ENCODE measurements around the gene CHST9.
"Not testable (repeated sequence)": the region's sequence is repeated elsewhere in the genome, so short reads cannot be mapped to it uniquely, and the experiment has no call there.

Gene CHST9

DNA sequence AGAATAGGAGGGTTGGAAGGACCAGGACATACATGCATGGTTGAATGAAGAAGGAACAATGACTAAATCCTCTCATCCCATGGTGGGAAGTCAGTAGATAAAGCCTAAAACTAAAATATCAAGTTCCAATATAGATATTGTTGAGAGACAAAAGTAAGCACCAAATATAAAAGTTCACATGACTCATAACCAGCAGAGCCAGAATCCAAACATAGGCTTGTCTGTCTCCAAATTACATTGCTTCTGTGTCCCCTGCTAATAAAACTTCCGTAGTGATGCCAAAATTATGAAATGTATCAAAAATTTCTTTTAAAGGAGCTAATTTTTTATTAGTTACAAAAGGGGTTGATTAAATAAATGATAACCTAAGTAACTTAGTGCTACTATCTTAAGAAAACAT, 19.7 kb downstream of the CHST9 start:
- DNase-seq = no peak

DNA sequence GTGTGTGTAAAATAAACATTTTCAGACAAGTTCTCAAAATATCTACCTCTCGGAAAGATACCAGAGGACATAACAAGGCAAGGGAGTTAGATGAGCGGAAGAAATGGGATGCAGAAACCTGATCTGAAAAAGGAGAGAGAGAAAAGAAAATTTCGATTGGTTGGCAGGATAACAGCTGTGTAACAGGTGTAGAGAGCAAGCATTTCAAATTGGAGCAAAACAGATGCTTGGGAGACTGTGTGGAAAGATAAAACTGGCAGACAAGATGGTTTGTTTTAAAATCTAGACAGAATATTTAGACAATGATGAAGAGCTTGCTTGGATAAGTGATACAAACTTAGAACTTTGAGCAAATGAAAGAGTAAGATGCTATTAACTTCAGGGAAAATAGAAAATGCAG, 20.2 kb downstream of the CHST9 start:
- DNase-seq = no peak

- DNase-seq = not testable (repeated sequence)
Observed at GRCh38 chr18:27163197-27163716, 21.9 kb downstream of the CHST9 start.

DNA sequence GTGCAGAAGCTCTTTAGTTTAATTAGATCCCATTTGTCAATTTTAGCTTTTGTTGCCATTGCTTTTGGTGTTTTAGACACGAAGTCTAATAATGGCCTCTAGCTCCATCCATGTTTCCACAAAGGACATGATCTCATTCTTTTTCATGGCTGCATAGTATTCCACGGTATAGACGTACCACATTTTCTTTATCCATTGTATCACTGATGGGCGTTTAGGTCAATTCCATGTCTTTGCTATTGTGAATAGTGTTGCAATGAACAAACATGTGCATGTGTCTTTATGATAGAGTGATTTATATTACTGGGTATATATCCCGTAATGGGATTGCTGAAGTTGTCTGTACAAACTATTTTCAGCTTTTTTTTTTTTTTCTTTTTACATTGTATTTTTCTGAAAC, 35.9 kb downstream of the CHST9 start:
- DNase-seq = not testable (repeated sequence)

- no peak for DNase-seq
Observed at GRCh38 chr18:27144672-27145071, 40.4 kb downstream of the CHST9 start.

GRCh38 chr18:27143580-27144287, 41.4 kb downstream of the CHST9 start:
- no peak for DNase-seq

GRCh38 chr18:27142891-27143290, 42.2 kb downstream of the CHST9 start:
- no peak for DNase-seq

DNA sequence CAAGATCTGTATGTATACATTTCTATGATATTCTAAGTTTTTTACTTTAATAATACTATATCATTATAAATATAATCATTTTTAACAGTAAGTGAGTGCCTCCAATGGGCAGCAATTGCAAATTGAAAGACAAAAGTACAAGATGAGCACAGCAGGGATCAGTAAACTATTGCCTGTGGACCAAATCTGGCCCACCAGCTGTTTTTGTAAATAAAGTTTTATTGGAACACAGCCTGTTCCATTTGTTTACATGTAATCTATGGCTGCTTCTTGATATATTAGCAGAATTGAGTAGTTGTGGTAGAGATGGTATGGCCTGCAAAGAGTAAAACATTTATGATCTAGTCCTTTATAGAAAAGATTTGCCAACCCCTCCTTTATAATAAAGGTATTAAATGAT, 43.2 kb downstream of the CHST9 start:
- no peak for DNase-seq

DNA sequence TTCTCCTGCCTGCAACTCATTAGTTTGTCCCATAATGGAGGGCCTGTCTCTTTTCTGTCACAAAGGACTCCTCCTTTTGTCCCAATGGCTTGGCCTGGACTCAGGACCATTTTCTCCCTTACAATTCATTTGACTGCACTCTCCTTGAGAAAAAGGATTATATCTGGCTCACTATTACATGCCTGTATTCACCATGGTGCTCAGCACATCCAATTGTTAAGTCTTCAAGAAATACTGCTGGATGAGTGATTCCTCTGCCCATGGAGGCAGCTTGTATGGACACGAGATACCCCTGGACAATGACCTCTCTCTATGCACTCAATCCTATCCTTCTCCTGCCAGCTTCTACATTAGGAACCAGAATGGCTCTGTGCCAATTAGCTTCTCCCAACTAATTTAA, 47.0 kb downstream of the CHST9 start:
- DNase-seq = no peak

GRCh38 chr18:27136208-27136535, 48.9 kb downstream of the CHST9 start:
- no peak for DNase-seq

DNA sequence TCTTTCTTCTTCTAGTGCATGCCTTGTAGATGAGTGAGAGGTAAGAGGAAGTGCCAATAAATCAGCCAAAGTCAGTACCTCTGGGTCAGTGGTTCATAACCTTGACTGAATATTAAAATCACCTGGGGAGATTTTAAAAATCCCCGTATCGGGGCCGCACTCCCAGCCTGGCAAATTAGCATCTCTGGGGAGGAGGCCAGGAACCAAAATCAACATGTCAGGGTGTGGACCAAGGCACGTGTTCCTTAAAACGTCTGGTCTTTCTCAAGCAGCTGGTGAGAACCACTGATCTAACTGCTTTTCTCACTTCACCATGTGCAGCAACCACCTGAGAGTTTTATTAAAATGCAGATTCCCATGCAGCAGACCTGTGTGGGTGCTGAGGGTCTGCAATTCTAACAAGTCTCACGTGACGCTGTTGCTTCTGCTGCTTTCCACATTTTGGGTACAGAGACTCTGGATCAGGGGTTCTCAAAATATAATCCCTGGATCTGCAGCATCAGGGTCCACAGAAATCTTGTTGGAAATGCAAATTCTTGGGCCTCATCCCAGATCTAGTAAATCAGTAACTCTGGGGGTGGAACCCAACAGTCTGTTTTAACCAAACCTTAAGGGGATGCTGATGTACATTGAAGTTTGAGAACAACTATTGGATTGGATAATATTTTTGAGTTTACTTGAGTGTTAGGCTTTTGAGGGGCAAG, 49.5 kb downstream of the CHST9 start:
- DNase-seq = no peak

GRCh38 chr18:27130065-27130630, 55.0 kb downstream of the CHST9 start:
- no peak for DNase-seq

DNA sequence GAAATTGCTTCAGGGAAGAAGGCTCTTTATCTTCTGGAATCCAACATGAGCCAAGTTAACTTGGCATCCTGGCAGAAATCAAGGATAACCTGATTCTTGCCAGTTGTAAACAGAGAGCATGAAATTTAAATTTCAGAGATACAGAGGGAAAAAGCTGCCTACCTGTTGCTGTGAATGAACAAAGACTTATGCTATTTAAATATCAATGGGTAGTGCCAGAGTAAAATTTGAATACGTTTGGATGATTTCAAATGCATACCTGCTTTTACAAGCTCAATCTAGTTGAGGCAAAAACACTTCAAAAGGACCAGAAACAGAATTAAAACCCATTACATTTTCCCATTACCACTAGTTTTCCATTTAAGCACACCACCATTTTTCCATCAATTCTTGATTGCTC, 60.9 kb downstream of the CHST9 start:
- no peak for DNase-seq

DNA sequence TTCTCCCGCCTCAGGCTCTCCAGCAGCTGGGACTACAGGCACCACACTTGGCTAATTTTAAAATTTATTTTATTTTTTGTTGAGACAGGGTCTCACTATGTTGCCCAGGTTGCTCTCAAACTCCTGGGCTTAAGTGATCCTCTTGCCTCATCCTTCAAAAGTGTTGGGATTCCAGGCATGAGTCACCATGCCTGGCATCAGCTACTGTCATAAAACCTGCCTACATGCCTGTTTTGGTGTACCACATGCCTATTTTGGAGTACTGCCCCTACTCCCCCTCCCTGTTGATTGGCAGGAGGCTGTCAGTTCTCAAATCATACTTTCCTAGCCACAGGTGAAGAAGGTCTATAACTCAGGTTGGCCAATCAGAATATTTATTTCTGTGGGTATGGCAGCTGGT, 64.0 kb downstream of the CHST9 start:
- DNase-seq = no peak

DNA sequence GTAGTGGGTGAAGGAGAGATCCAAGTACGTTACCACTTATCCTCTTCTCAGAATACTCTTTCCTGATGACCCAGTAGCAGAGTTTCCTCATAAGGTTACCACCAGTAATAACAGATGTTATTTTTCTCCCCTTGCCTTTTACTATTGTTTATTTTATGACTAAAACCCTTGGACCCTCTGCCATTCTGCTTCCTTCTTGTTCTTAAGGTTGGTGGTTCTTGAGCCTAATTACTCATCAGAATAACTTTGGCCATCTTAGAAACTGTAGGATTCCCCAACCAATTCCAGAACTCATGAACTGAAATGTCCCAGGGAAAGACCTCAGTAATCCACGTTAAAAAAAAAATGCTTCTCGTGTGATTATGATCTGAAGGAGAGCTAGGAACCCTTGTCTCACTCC, 64.9 kb downstream of the CHST9 start:
- DNase-seq = no peak

- no peak for DNase-seq
Observed at GRCh38 chr18:27118973-27119372, 66.1 kb downstream of the CHST9 start.

DNA sequence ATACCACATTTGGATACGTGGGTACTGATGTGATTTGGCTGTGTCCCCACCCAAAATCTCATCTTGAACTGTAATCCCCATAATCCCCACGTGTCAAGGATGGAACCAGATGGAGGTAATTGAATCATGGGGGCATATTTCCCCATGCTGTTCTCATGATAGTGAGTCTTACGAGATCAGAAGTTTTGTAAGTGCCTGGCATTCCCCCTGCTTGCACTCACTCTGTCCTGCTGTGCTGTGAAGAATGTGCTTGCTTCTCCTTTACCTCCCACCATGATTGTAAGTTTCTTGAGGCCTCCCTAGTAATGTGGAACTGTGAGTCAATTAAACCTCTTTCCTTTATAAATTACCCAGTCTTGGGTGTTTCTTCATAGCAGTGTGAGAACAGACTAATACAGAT, 70.3 kb downstream of the CHST9 start:
- DNase-seq = no peak

GRCh38 chr18:27113358-27113757, 71.8 kb downstream of the CHST9 start:
- no peak for DNase-seq

- DNase-seq = no peak
Observed at GRCh38 chr18:27110319-27110718, 74.8 kb downstream of the CHST9 start.

DNA sequence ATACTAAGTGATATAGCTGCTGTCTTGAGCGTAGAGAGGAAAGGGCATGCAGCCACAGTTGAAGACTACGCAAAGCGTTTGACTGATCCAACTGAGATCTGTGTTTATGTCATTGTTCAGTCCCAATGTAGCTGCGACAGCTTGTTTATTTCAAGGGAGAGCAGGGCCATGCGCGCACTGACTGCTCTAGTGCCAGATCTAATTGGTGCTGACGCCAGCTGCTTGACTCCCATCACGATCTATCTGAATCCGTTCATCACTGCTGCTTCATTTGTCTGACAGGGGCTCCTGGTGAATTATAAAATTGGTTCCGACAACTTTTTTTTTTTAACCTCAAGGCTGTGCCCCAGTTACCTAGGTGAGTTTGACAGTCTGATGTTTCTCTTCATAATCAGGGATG, 75.7 kb downstream of the CHST9 start:
- no peak for DNase-seq

- DNase-seq = no peak
Observed at GRCh38 chr18:27108842-27109241, 76.3 kb downstream of the CHST9 start.

GRCh38 chr18:27104743-27105142, 80.4 kb downstream of the CHST9 start:
- DNase-seq = no peak

DNA sequence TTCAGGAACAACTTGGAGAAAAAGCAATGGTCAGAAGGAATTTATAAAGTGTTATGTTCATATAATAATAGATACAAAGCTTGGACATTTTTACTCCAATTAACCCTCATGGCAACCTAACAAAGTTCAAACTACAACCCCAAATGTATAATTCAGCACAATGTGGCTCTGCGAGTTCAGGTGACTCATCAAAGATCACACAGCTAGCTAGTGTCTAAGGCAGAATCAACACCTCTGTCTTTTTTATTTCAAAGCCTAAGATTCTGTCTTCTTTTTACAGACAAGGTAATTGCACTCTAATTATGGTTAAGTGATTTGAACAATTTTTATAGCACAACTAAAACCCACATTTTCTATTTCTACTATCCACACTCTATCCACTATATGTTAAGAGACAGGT, 90.5 kb downstream of the CHST9 start:
- no peak for DNase-seq

DNA sequence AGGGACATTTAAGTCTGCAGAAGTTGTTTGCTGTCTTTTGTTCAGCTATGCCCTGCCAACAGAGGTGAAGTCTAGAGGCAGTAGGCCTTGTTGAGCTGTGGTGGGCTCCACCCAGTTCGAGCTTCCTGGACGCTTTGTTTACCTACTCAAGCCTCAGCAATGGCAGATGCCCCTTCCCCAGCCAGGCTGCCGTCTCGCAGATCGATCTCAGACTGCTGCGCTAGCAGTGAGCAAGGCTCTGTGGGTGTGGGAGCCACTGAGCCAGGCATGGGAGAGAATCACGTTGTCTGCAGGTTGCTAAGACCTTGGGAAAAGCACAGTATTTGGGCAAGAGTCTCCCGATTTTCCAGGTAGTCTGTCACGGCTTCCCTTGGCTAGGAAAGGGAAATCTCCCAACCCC, 91.8 kb downstream of the CHST9 start:
- DNase-seq = not testable (repeated sequence)

Data from femur (tissue), 1 donor.